Testis (tissue), 2 donors: ENCODE results near the gene SCAPER.

Experiments used
- POLR2A ChIP-seq: fragments of 450-650 bp; IDR thresholded peaks from one replicate; pipeline ENCODE4 v1.6.1; 2017; ENCODE audit warnings: antibody characterized with exemption, mild to moderate bottlenecking, moderate library complexity
- TF ChIP-seq, protein P1 (sequence below), 3 experiments: fragments of 450-650 bp in 2 of 3; fragments of 200-600 bp in 1 of 3; sonication (generic) in 1 of 3; IDR thresholded peaks; one replicate each; pipeline ENCODE4 v1.5.1; 2016 to 2019; ENCODE audit warnings: antibody characterized with exemption in 3 of 3, mild to moderate bottlenecking in 2 of 3, moderate library complexity in 1 of 3

DNA sequence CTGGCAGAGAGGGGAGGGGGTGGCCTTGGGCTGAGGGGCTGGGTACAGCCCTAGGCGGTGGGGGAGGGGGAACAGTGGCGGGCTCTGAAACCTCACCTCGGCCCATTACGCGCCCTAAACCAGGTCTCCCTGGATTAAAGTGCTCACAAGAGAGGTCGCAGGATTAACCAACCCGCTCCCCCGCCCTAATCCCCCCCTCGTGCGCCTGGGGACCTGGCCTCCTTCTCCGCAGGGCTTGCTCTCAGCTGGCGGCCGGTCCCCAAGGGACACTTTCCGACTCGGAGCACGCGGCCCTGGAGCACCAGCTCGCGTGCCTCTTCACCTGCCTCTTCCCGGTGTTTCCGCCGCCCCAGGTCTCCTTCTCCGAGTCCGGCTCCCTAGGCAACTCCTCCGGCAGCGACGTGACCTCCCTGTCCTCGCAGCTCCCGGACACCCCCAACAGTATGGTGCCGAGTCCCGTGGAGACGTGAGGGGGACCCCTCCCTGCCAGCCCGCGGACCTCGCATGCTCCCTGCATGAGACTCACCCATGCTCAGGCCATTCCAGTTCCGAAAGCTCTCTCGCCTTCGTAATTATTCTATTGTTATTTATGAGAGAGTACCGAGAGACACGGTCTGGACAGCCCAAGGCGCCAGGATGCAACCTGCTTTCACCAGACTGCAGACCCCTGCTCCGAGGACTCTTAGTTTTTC lies 563.6 kb downstream of the SCAPER start:
- no peak for TF ChIP-seq POLR2A
- TF ChIP-seq, protein P1, sequence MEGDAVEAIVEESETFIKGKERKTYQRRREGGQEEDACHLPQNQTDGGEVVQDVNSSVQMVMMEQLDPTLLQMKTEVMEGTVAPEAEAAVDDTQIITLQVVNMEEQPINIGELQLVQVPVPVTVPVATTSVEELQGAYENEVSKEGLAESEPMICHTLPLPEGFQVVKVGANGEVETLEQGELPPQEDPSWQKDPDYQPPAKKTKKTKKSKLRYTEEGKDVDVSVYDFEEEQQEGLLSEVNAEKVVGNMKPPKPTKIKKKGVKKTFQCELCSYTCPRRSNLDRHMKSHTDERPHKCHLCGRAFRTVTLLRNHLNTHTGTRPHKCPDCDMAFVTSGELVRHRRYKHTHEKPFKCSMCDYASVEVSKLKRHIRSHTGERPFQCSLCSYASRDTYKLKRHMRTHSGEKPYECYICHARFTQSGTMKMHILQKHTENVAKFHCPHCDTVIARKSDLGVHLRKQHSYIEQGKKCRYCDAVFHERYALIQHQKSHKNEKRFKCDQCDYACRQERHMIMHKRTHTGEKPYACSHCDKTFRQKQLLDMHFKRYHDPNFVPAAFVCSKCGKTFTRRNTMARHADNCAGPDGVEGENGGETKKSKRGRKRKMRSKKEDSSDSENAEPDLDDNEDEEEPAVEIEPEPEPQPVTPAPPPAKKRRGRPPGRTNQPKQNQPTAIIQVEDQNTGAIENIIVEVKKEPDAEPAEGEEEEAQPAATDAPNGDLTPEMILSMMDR (IDR thresholded peaks at IDR 0.05), result no peak
